RWPE1 (cell line): ENCODE data around the gene MARCHF4.

Experiments
- CTCF ChIA-PET: fragments of 350-600 bp; sonication (Branson Sonifier 250); formaldehyde crosslinking; extraction: SDS; loops from one replicate; lab custom pipeline; 2021; lab: Yijun Ruan, JAX
- POLR2A ChIA-PET: fragments of 400-600 bp; formaldehyde crosslinking; extraction: SDS; loops from one replicate; lab custom pipeline; 2020; ENCODE audit warnings: antibody characterized with exemption; ENCODE audit not compliant: low non-redundant PET; lab: Yijun Ruan, JAX
- DNase-seq: peaks from one replicate; pipeline ENCODE4 v3.0.0; 2012; ENCODE audit warnings: low spot score
- H3K27ac ChIP-seq: fragments of 450-650 bp; 2 replicates; pipeline ENCODE4 v1.5.1; 2017
- TF ChIP-seq, protein P1 (sequence below): fragments of 450-650 bp; conservative IDR thresholded peaks from 2 replicates; pipeline ENCODE4 v1.5.1; 2017; ENCODE audit warnings: low read depth, mild to moderate bottlenecking

The MARCHF4 gene

DNA sequence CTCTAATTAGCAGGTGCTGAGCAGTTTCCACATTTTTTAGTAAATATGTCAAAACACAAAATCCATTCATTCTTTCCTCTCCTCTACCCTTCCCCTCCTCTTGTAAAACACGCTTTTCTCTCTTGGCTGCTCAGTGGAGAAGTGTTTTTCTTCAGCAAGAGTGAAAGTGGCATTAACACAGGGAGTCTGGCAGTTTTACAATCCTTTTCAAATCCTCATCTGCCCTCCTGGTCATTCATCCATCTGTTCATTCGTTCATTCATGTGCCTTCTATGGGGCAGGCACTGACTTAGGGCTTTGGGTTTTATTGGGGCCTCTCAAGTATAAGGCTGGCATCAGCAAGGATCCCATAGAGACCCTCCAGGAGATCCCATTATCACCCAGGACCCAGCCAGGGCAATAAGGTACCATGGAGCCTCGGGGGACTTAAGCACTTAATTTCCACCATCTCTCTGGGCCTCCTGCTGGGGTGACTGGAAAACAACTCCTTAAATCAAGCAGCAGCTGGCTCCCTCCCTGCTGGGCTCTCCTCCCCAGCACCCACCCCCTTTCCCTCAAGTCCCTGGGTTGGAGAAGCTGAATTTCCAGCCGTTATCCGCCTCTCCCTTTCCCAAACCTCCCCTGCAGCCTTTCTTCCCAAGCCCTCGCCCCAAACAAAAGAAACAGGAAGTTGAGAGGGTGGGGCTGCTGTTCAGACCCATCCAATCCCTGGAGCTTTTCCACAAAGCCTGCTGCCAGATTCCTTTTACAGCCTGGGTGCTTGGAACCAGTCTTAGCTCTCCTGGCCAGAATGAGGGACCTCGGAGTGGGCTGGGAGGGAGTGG, 32.6 kb downstream of the MARCHF4 start:
- H3K27ac ChIP-seq: peak overlapping the region; percentile 62
- TF ChIP-seq, protein P1, sequence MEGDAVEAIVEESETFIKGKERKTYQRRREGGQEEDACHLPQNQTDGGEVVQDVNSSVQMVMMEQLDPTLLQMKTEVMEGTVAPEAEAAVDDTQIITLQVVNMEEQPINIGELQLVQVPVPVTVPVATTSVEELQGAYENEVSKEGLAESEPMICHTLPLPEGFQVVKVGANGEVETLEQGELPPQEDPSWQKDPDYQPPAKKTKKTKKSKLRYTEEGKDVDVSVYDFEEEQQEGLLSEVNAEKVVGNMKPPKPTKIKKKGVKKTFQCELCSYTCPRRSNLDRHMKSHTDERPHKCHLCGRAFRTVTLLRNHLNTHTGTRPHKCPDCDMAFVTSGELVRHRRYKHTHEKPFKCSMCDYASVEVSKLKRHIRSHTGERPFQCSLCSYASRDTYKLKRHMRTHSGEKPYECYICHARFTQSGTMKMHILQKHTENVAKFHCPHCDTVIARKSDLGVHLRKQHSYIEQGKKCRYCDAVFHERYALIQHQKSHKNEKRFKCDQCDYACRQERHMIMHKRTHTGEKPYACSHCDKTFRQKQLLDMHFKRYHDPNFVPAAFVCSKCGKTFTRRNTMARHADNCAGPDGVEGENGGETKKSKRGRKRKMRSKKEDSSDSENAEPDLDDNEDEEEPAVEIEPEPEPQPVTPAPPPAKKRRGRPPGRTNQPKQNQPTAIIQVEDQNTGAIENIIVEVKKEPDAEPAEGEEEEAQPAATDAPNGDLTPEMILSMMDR: no peak
- CTCF ChIA-PET: interaction anchor here (0.7 kb wide), 1 partner anchor 93 kb away, joined by 5 read pairs; no protein-coding TSS in a partner anchor
- POLR2A ChIA-PET: no interaction called here
- peak; percentile 29 for DNase-seq

GRCh38 chr2:216335252-216335651, 37.0 kb downstream of the MARCHF4 start:
- TF ChIP-seq, protein P1: no peak
- ChIA-PET POLR2A (no interaction called here), CTCF (no interaction called here)
- no peak overlapping the region for H3K27ac ChIP-seq
- DNase-seq: no peak

DNA sequence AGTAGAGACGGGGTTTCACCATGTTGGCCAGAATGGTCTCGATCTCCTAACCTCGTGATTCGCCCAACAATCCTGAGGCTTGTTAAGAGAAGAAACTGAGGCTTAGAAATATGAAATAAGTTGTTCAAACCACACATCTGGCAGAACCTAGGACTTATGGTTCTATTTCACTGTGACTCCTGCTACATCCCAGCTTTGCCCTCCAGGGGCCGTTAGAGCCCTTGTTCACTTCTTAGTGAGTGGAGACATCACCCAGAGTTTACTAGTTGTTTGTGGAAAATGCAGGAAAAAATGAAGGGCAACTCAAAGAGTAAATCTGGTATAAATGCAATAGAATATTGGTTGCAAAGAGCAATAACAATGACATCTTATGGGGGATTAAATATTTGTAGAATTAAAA, 43.9 kb downstream of the MARCHF4 start:
- CTCF ChIA-PET: interaction anchor here (0.6 to 2.0 kb wide), 5 partner anchors 76 to 1315 kb away, joined by 4 to 7 read pairs (median 6); no protein-coding TSS in a partner anchor
- DNase-seq: peak; percentile 34
- POLR2A ChIA-PET: no interaction called here

GRCh38 chr2:216327447-216327935, 44.8 kb downstream of the MARCHF4 start:
- no peak for DNase-seq
- TF ChIP-seq, protein P1: no peak
- no peak overlapping the region for H3K27ac ChIP-seq
- POLR2A ChIA-PET: no interaction called here
- CTCF ChIA-PET: interaction anchor here (0.6 to 0.7 kb wide), 3 partner anchors 49 to 114 kb away, joined by 3 to 6 read pairs (median 4); no protein-coding TSS in a partner anchor

More for the DNA sequence above, 43.9 kb downstream of the MARCHF4 start:
- TF ChIP-seq, protein P1: no peak; the same call in 1 of the 2 replicates
- no peak overlapping the region for H3K27ac ChIP-seq
